ENCODE measurements around the gene SERTAD2.

Gene SERTAD2

DNA sequence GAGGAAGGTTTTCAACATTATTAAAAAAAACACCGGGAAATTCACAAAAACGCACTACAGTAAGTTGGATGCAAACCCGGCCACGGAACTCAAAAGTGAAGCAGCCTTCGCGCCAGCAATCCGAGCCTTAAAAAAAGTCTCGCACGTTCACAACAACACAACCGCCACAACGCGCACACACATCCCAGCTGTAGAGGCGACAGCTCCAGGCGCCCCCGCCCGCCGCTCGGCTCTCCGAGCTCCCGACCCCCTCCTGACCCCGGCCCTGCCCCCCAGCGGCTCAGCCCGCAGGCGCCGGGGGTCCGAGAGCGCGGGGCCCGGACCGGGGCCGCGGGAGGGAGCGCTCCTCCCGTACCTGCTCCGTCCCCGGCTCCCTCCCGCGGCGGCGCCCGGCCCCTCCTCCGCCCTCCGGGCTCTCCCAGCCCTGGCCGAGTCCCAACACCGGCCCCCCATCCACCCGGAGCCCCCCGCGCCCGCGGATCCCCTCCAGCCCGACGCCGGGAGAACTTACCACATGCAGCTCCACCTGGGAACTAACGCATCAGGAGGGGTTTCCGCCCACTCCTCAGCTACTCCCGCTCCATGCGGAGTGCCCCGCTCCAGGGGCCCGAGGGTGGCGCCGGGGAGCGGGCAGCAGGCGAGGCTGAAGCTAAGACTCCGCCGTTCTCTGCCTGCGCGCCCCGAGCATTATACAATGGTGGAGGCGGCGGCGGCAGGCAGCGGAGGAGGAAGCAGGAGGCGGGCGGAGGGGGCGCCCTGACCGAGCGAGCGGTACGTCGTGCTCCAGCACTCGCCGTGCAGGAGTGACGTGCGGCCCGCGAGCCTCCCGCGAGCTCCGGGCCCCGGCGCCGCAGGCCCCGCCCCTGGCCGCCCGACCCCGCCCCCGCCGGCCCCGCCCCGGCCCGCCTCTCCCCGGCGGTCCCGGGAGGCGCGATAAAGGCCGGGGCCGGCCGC lies at the start of gene SERTAD2:
SERTAD2 (minus strand) TSS at position 805 of the 954 bp plus-strand sequence. CDS start 17,042 bp downstream, outside the sequence.
- DNase-seq (ENCODE audit: low read depth, low spot score): no peak

DNA sequence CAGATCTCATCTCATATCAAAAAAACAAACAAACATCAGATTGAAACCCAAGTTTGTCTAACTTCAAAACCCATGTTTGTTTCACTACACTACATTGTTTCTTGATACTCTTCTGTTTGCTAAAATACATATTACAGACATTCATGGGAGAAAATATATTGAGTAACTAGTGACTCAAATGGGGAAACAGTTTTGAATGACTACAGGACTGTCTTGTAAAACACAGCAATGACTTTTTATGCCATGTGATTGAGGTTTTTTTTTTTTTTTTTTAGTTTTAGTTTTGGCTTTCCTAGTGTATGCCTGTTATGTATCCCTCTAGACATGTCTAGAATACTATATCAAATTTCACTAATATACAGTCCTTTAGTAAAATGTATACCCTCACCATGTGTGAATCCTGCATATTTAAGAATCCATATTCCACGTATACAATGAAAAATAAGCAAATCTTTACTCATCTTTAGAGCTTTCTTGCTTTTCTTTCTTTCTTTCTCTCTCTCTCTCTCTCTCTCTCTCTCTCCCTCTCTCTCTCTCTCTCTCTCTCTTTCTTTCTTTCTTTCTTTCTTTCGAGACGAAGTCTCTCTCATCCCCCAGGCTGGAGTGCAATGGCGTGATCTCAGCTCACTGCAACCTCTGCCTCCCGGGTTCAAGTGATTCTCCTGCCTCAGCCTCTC lies 46.6 kb upstream of the SERTAD2 start:
- DNase-seq (ENCODE audit: low read depth, low spot score): no peak

DNA sequence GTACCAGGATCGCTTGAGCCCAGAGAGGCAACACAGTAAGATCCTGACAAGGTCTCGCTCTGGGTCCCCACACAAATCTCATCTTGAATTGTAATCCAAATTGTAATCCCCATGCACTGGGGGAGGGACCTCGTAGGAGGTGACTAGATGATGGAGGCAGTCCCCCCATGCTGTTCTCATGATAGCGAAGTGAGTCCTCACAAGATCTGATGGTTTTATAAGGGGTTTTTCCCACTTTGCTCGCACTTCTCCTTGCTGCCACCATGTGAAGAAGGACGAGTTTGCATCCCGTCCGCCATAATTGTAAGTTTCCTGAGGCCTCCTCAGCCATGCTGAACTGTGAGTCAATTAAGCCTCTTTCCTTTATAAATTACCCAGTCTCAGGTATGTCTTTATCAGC lies 46.0 kb upstream of the SERTAD2 start:
- no peak for DNase-seq (ENCODE audit: low read depth, low spot score)

DNA sequence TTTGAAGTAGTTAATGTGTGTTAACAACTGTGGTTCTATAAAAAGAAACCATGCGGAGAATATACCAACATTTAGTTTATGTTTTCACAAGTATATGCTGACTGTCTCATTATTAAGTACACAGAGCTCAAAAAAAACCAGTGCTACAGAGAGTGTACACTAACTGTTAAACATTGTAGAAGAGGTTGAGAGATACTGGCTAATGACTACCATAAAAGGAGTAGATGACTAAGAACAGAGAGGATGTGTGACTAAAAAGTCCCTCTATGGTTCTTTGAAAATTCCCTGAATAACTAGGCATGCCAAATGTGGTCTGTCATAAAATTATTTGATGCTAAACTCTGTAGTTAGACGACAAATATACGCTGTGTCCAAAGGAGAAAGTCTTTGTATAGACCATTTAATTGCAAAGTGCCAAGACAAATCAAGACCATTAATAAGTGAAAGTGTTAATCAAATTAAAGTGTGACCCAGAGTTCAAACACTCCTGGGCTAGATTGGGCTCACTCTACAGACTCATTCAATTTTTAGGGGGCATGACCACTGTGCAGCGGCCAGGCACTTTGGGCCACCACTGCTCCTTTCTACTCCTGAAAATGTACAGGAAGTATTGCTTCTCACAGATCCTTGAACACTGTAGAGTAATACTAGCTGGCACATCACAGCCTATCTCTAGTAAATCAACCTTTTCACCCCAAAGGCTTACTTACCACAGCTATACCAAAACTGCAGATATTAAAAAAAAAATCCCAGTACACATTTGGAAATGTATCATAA lies 45.1 kb upstream of the SERTAD2 start:
- DNase-seq (ENCODE audit: low read depth, low spot score): no peak

DNA sequence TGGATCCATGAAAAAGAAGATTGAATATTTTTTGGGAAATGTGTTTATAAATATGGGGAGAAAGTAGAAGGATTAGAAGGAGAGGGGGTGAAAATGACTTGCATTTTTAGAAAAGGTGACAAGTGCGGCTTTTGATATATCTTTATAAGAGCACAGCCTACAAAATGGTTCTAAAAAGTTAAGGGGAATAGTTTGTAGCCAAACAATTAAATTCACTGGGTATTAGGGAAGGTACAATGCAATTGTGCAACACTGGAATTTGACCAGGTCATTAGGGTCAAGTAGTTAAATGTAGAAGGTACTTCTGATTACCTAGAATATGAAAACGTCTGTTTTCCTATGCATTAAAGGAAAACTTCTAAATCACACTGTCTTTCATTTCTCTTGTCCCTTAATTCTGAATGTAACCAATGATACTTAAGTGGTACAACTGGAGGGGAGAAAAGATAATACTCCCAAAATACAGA lies 44.5 kb upstream of the SERTAD2 start:
- no peak for DNase-seq (ENCODE audit: low read depth, low spot score)

- no peak for DNase-seq (ENCODE audit: low read depth, low spot score)
Measured at GRCh38 chr2:64697297-64698176, 43.8 kb upstream of the SERTAD2 start.

- DNase-seq (ENCODE audit: low read depth, low spot score): no peak
Measured at GRCh38 chr2:64696636-64697035, 42.9 kb upstream of the SERTAD2 start.

DNA sequence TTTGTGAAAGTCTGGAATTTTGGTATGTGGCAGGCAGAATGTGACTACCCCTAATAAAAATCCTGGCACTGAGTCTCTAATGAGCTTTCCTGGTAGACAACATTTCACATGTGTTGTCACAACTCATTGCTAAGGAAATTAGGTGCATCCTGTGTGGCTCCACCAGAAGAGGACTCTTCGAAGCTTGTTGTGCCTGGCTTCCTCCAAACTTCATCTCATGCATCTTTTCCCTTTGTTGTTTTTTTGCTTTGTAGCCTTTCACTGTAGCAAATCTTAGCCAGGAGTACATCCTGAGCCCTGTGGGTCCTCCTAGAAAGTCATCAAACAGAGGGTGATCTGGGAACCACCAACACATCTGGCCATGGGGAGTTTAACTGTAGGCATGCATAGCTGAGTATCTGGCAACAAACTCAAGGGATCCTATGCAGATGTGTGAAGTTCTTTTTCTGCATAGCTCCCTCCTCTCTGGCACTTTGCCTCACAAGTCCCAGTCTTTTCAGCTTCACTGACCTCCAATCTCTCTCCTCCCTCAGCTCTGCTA lies 42.1 kb upstream of the SERTAD2 start:
- no peak for DNase-seq (ENCODE audit: low read depth, low spot score)

GRCh38 chr2:64692401-64692800 lies 38.7 kb upstream of the SERTAD2 start:
- no peak for DNase-seq (ENCODE audit: low read depth, low spot score)

DNA sequence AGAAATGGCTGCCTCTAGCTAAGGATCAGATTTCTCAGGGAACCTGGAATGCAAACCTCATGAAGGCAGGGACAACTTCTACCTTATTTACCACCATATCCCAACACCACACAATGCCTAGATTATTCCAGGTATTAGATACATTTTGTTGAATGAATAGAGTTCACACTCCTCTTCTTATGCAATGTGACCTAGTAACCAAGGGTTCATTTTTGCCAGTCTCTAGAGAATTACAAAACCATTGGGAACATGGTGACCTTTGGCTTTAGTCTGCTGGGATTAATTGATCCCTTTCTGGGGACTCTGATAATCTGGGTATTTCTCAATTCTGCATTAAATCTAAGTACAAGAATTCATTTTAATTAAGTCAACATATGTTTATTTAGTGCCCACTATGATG lies 35.2 kb upstream of the SERTAD2 start:
- no peak for DNase-seq (ENCODE audit: low read depth, low spot score)

GRCh38 chr2:64686283-64686956 lies 32.7 kb upstream of the SERTAD2 start:
- no peak for DNase-seq (ENCODE audit: low read depth, low spot score)

GRCh38 chr2:64685430-64685829 lies 31.7 kb upstream of the SERTAD2 start:
- DNase-seq (ENCODE audit: low read depth, low spot score): no peak

DNA sequence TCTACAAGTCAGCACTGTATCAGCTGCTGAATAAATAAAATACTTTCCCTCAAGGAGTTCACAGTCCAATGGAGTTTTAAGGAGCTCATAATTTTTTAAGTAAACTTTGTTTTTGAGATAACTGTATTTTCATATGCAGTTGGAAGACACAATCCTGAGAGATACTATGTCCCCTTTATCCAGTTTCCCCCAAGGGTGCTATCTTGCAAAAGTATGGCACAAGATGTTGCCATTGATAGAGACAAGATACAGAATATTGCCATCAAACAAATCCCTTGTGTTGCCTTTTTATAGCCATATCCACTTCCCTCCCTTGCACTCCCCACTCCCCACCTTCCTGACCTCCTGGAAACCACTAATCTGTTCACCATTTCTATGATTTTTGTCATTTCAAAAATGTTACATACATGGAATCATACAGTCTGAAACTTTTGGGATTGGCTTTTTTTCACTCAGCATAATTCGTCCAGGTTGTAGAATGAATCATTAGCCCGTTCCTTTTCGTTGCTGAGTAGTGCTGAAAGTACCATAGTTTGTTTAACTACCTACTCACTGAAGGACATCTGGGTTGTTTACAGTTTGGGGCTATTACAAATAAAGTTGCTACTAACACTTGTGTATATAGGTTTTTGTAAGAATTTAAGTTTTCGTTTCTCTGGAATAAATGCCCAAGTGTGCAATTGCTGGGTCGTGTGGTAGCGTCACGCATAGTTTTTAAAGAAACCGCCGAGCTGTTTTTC lies 30.2 kb upstream of the SERTAD2 start:
- DNase-seq (ENCODE audit: low read depth, low spot score): no peak

DNA sequence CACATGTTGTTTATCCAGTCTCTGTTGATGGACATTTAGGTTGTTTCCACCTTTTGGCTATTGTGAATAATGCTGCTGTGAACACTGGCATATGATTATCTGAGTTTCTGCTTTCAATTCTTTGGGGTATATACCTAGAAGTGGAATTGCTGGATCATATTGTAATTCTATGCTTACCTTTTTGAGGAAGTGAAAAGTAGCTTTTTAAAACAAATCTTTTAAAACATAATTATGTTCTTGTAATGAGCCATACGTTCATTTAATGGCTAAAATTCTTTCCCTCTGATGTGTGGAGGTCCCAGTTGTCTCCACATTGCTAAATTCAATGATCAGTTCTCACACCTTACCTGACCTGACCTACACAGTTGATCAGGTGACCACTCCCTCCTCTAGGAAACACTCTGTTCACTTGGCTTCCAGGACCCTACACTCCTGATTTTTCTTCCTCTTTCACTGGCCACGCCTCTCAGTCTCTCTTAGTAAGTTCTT lies 27.8 kb upstream of the SERTAD2 start:
- DNase-seq (ENCODE audit: low read depth, low spot score): no peak

DNA sequence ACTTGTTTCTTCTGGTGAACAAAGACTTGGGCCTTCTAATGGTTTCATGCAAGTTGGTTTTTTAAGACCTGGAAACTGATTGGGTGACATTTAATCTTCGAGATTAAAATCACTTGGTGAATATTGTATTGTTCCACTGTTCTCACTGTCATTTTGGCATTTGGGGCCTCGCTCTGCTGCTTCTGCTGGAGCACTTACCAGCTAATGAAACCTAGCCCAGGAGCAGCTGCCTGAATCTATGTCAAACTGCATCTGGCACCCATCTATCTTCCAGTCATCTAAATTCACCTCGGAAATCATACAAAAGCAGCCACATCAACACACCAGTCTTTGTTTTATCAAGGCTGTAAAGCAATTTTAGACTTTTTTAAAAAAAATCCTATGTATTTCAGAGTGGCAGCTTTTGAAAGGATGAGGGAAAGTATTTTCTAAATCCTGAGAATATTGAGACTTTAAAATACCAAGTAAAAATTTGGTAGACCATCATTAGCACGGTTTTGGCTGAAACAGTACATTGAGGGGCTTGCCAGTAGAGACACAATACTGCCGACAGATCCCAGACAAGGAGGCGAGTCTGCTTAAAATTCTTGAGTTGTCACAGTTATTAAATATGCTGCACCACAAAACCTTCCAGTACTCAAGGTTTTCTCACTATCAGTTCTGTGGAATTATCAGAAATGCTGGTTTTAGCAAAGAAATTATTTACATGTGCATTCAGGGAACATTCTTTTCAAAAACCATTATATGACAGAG lies 26.1 kb upstream of the SERTAD2 start:
- no peak for DNase-seq (ENCODE audit: low read depth, low spot score)

DNA sequence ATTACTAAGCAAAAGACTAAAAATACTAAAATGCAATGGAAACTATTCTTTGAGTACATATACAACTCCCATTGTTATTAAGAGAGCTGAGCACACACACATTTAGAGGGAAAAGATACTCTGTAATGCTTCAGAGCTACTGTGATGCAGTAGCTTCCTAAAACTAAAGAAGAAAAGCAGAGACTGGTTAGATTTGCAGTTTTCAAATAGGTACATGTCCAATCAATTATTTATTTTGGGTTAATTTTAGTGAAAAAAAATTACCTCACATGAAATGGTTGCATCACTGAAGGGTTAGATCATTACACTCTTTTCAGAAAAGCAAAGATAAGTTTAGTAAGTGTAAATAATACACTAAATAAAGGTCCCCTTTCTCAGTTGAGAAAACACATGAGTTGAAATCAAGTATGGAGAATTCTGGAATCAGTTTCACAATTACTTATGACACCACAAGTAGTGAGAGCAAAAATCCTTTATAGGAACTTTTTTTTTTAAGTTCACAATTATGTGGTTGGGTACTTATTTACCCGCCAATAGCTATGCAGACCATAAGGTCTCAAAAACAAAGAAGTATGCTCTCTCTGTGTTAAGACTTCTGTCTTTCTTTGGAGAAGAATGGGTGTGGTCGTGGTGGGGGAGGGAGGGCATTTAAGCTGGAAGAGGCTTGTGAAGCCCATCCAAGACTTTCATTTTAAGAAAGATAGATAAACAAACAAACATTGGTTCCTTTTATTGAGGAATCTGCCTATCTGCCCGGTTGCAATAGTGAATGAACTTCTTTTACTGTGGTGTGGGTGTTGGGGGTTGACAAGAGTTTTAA lies 25.3 kb upstream of the SERTAD2 start:
- DNase-seq (ENCODE audit: low read depth, low spot score): no peak

DNA sequence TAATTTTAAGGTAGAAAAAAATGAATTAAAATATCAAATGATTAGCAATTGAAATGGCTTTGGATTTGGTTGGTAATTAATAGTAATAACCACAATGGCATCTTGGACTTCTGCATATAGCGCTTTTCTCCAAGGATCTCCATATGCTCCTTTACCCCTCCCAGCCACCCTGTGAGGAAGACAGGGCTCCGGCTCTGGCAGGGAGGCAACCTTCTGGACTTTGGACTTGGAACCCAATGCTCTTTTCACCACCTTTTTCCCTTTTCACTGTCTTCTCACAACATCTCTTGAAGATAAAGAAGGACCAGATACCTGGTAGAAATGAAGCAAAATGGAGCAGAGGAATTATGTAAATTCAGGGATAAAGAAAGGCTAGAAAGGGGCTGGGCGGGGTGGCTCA lies 23.8 kb upstream of the SERTAD2 start:
- DNase-seq (ENCODE audit: low read depth, low spot score): no peak

DNA sequence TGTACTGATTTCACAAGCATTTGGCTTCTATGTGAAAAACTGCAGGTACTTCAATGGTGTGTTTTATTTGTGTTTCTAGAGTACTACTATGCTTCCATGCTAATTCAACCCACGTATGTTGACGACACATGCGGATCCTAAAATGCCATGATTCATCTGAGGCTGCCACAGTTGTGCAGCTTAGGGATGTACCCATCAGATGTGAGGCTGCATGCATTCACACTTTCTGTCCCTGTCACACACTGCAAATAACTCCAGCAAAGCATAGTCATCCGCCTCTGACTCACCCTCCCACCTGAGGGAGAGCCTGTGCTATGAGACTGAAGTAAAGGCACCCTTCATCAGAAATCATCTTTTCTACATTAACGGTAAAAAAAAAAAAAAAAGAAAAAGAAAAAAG lies 22.1 kb upstream of the SERTAD2 start:
- DNase-seq (ENCODE audit: low read depth, low spot score): no peak

All from iPS DF 19.7 (cell line).